ENCODE measurements around the gene DUSP8. TPM values are rescaled to one million over a fixed set of nuclear protein-coding genes. Genes with fewer than 3 reads are reported as not detected.
A peak's percentile ranks its signal among the peaks of the same experiment; 100 is the strongest.

Gene DUSP8
- total RNA-seq, 1 experiment from 2014 or later = 2.4 TPM

DNA sequence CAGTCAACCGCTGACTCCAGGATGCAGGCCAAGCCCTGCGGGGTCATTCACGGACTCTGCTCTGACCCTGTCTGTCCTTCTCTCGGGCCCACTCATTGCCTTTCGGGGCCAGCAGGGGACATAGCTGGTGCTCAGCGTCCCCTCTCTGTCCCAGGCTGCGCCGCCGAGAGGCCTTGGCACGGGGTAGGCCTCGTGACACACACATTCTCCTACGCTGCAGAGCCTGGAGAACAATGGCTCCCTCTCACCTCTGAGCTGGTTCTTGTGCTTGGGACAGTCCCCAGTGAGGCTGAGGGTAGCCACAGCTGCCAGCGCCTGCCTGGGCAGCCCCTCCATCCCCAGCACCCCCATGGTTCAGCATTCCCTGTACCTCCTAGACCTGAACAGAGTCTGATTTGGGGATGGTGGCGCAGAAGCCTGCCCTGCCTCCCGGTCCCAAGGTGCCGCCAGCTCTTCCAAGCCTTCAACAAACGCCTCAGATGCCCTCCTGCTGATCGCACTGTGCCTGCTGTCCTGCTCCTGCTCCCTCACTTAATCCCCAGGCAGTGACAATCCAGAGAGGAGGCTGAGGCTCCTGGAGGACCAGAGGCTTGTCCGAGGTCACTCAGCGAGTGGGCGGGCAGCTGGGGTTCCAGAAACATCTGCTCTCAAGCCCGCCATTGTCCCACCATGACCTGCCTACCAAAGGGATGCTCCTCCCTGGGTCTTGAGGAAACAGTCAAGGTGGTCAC, 30.4 kb downstream of the DUSP8 start:
- Mint-ChIP-seq H3K27me3 (ENCODE audit: low read depth) (peaks cover 62% of the 10 kb centered on the region), H3K4me3 (no peak overlapping the region), H3K36me3 (no peaks in the 10 kb centered on the region), H3K27ac (0 out of 2 replicates have a peak overlapping the region, but pooled peaks have one; percentile 19), H3K4me1 (peaks cover 4% of the 10 kb centered on the region; the same call in 1 of the 2 replicates), H3K9me3 (no peaks in the 10 kb centered on the region)
- POLR2A ChIA-PET = interaction anchor here (0.6 to 0.8 kb wide), 2 partner anchors 28 to 34 kb away, joined by 3 to 4 read pairs; no protein-coding TSS in a partner anchor
- DNase-seq (ENCODE audit: low spot score) = no peak
- ATAC-seq = no peak
- CTCF ChIA-PET = interaction anchor here (1.0 to 9.7 kb wide), 4 partner anchors 32 to 611 kb away, joined by 3 to 457 read pairs (median 3); partner anchors contain the start of gene DUSP8
- no peak for TF ChIP-seq GRHL2 (CRISPR knock-in tag; IDR thresholded peaks at IDR 0.05; ENCODE audit: insufficient replicate concordance, severe bottlenecking)
- no peak for TF ChIP-seq FOXJ3 (CRISPR knock-in tag; IDR thresholded peaks at IDR 0.05; ENCODE audit: borderline replicate concordance)
- no peak for TF ChIP-seq ETV6 (CRISPR knock-in tag; IDR thresholded peaks at IDR 0.05)
- no peak for TF ChIP-seq HMGA2 (CRISPR knock-in tag; IDR thresholded peaks at IDR 0.05)
- TF ChIP-seq, protein P1, sequence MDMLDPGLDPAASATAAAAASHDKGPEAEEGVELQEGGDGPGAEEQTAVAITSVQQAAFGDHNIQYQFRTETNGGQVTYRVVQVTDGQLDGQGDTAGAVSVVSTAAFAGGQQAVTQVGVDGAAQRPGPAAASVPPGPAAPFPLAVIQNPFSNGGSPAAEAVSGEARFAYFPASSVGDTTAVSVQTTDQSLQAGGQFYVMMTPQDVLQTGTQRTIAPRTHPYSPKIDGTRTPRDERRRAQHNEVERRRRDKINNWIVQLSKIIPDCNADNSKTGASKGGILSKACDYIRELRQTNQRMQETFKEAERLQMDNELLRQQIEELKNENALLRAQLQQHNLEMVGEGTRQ (CRISPR knock-in tag; IDR thresholded peaks at IDR 0.05) = no peak
- TF ChIP-seq, protein P2, sequence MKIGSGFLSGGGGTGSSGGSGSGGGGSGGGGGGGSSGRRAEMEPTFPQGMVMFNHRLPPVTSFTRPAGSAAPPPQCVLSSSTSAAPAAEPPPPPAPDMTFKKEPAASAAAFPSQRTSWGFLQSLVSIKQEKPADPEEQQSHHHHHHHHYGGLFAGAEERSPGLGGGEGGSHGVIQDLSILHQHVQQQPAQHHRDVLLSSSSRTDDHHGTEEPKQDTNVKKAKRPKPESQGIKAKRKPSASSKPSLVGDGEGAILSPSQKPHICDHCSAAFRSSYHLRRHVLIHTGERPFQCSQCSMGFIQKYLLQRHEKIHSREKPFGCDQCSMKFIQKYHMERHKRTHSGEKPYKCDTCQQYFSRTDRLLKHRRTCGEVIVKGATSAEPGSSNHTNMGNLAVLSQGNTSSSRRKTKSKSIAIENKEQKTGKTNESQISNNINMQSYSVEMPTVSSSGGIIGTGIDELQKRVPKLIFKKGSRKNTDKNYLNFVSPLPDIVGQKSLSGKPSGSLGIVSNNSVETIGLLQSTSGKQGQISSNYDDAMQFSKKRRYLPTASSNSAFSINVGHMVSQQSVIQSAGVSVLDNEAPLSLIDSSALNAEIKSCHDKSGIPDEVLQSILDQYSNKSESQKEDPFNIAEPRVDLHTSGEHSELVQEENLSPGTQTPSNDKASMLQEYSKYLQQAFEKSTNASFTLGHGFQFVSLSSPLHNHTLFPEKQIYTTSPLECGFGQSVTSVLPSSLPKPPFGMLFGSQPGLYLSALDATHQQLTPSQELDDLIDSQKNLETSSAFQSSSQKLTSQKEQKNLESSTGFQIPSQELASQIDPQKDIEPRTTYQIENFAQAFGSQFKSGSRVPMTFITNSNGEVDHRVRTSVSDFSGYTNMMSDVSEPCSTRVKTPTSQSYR (CRISPR knock-in tag; IDR thresholded peaks at IDR 0.05) = no peak
- no peak for TF ChIP-seq TP53 (CRISPR knock-in tag; IDR thresholded peaks at IDR 0.05)

DNA sequence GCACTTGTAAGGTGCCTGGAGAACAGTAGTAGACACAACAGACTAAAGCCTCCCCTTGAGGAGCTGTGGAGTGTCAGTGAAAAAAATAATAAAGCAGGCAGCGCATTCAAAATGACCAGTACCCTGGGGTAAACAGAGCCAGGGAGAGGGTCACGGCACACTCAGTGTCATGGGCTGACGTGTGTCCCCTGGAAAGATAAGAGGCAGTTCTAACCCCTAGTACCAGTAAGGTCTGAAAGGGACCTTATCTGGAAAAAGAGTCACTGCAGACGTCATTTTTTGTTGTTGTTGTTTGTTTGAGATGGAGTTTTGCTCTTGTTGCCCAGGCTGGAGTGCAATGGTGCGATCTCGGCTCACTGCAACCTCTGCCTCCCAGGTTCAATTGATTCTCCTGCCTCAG, 32.0 kb downstream of the DUSP8 start:
- ATAC-seq = no peak
- no peak for TF ChIP-seq SMAD3 (CRISPR knock-in tag; IDR thresholded peaks at IDR 0.05; ENCODE audit: borderline replicate concordance)
- TF ChIP-seq ZNF138 (CRISPR knock-in tag; conservative IDR thresholded peaks at IDR 0.05) = no peak
- no peak for TF ChIP-seq TEAD1 (CRISPR knock-in tag; IDR thresholded peaks at IDR 0.05)
- no peak for TF ChIP-seq NFATC4 (CRISPR knock-in tag; IDR thresholded peaks at IDR 0.05)
- TF ChIP-seq ZNF232 (CRISPR knock-in tag; IDR thresholded peaks at IDR 0.05) = no peak
- TF ChIP-seq FOXK1 (CRISPR knock-in tag; IDR thresholded peaks at IDR 0.05) = no peak
- TF ChIP-seq, protein P3, sequence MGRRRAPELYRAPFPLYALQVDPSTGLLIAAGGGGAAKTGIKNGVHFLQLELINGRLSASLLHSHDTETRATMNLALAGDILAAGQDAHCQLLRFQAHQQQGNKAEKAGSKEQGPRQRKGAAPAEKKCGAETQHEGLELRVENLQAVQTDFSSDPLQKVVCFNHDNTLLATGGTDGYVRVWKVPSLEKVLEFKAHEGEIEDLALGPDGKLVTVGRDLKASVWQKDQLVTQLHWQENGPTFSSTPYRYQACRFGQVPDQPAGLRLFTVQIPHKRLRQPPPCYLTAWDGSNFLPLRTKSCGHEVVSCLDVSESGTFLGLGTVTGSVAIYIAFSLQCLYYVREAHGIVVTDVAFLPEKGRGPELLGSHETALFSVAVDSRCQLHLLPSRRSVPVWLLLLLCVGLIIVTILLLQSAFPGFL (CRISPR knock-in tag; IDR thresholded peaks at IDR 0.05; ENCODE audit: borderline replicate concordance) = no peak
- no peak for TF ChIP-seq MXD4 (CRISPR knock-in tag; IDR thresholded peaks at IDR 0.05; ENCODE audit: borderline replicate concordance)
- TF ChIP-seq, protein P4, sequence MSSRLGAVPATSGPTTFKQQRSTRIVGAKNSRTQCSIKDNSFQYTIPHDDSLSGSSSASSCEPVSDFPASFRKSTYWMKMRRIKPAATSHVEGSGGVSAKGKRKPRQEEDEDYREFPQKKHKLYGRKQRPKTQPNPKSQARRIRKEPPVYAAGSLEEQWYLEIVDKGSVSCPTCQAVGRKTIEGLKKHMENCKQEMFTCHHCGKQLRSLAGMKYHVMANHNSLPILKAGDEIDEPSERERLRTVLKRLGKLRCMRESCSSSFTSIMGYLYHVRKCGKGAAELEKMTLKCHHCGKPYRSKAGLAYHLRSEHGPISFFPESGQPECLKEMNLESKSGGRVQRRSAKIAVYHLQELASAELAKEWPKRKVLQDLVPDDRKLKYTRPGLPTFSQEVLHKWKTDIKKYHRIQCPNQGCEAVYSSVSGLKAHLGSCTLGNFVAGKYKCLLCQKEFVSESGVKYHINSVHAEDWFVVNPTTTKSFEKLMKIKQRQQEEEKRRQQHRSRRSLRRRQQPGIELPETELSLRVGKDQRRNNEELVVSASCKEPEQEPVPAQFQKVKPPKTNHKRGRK (CRISPR knock-in tag; IDR thresholded peaks at IDR 0.05; ENCODE audit: borderline replicate concordance) = no peak
- TF ChIP-seq, protein P5, sequence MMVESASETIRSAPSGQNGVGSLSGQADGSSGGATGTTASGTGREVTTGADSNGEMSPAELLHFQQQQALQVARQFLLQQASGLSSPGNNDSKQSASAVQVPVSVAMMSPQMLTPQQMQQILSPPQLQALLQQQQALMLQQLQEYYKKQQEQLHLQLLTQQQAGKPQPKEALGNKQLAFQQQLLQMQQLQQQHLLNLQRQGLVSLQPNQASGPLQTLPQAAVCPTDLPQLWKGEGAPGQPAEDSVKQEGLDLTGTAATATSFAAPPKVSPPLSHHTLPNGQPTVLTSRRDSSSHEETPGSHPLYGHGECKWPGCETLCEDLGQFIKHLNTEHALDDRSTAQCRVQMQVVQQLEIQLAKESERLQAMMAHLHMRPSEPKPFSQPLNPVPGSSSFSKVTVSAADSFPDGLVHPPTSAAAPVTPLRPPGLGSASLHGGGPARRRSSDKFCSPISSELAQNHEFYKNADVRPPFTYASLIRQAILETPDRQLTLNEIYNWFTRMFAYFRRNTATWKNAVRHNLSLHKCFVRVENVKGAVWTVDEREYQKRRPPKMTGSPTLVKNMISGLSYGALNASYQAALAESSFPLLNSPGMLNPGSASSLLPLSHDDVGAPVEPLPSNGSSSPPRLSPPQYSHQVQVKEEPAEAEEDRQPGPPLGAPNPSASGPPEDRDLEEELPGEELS (CRISPR knock-in tag; IDR thresholded peaks at IDR 0.05) = no peak
- no peak for TF ChIP-seq ZNF416 (CRISPR knock-in tag; IDR thresholded peaks at IDR 0.05)
- no peak for TF ChIP-seq TEAD4 (CRISPR knock-in tag; IDR thresholded peaks at IDR 0.05)
- no peak for TF ChIP-seq IRF2 (CRISPR knock-in tag; IDR thresholded peaks at IDR 0.05; ENCODE audit: borderline replicate concordance, low read depth)
- no peak for TF ChIP-seq RELA (CRISPR knock-in tag; IDR thresholded peaks at IDR 0.05; ENCODE audit: borderline replicate concordance)
- TF ChIP-seq, protein P6, sequence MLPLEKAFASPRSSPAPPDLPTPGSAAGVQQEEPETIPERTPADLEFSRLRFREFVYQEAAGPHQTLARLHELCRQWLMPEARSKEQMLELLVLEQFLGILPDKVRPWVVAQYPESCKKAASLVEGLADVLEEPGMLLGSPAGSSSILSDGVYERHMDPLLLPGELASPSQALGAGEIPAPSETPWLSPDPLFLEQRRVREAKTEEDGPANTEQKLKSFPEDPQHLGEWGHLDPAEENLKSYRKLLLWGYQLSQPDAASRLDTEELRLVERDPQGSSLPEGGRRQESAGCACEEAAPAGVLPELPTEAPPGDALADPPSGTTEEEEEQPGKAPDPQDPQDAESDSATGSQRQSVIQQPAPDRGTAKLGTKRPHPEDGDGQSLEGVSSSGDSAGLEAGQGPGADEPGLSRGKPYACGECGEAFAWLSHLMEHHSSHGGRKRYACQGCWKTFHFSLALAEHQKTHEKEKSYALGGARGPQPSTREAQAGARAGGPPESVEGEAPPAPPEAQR (CRISPR knock-in tag; IDR thresholded peaks at IDR 0.05) = no peak
- no peak for TF ChIP-seq ZNF671 (CRISPR knock-in tag; IDR thresholded peaks at IDR 0.05)
- no peak overlapping the region for H3K27ac Mint-ChIP-seq
- H3K9me3 Mint-ChIP-seq = no peaks in the 10 kb centered on the region
- POLR2A ChIA-PET = no interaction called here
- no peaks in the 10 kb centered on the region for H3K36me3 Mint-ChIP-seq
- no peak overlapping the region for H3K4me3 Mint-ChIP-seq
- DNase-seq (ENCODE audit: low spot score) = no peak
- no peaks in the 10 kb centered on the region for H3K4me1 Mint-ChIP-seq
- peaks cover 48% of the 10 kb centered on the region for H3K27me3 Mint-ChIP-seq (ENCODE audit: low read depth)
- CTCF ChIA-PET = interaction anchor here (0.9 to 1.6 kb wide), 2 partner anchors 35 to 113 kb away, joined by 3 read pairs; no protein-coding TSS in a partner anchor

All from WTC11 (cell line).